PC-9 (cell line): ENCODE results near the gene SYT1. TPM values are rescaled to one million over a fixed set of nuclear protein-coding genes. Genes with fewer than 3 reads are reported as not detected.

Experiments used
- BruUV-seq: library from RNA; stranded (reverse); fragments of 400-500 nt; replicated peaks from 2 replicates; lab custom pipeline; 2021; lab: Mats Ljungman, UMichigan
- CTCF ChIA-PET: fragments of 300-600 bp; sonication (Branson Sonifier 250); formaldehyde crosslinking; loops from one replicate; lab custom pipeline; 2022; ENCODE audit warnings: antibody characterized with exemption; lab: Charles Lee
- POLR2A ChIA-PET: fragments of 300-600 bp; sonication (Branson Sonifier 250); formaldehyde crosslinking; loops from one replicate; lab custom pipeline; 2022; ENCODE audit warnings: antibody characterized with exemption; ENCODE audit not compliant: unreplicated experiment; lab: Charles Lee
- DNase-seq, 2 experiments: peaks; one replicate each; pipeline versions ENCODE4 v3.0.0 to v3.0.0-alpha.2; 2015 to 2022; ENCODE audit warnings: mixed read lengths in 1 of 2
- H2AFZ ChIP-seq: fragments of 200-600 bp; sonication (generic); 2 replicates; pipeline ENCODE4 v1.8.1; 2017; ENCODE audit warnings: antibody characterized with exemption
- H3F3A ChIP-seq: fragments of 200-600 bp; sonication (generic); 2 replicates; pipeline ENCODE4 v1.8.1; 2017; ENCODE audit warnings: antibody characterized with exemption, mild to moderate bottlenecking, low read depth; ENCODE audit not compliant: insufficient read depth
- H3K27ac ChIP-seq: fragments of 200-600 bp; sonication (generic); 2 replicates; pipeline ENCODE4 v1.6.1; 2016; ENCODE audit warnings: mixed run types
- H3K27me3 ChIP-seq: fragments of 200-600 bp; sonication (generic); 2 replicates; pipeline ENCODE4 v1.6.1; 2016; ENCODE audit warnings: low read depth, mixed run types; ENCODE audit not compliant: insufficient read depth
- H3K36me3 ChIP-seq: fragments of 200-600 bp; sonication (generic); 2 replicates; pipeline ENCODE4 v1.6.1; 2016; ENCODE audit warnings: low read depth, mixed run types
- H3K4me1 ChIP-seq: fragments of 200-600 bp; sonication (generic); replicated peaks from 2 replicates; pipeline ENCODE4 v1.6.1; 2016; ENCODE audit warnings: mixed run types; ENCODE audit not compliant: insufficient read depth
- H3K4me2 ChIP-seq: fragments of 200-600 bp; sonication (generic); 2 replicates; pipeline ENCODE4 v1.6.1; 2017; ENCODE audit warnings: mixed run types
- H3K4me3 ChIP-seq: fragments of 200-600 bp; sonication (generic); 2 replicates; pipeline ENCODE4 v1.6.1; 2016; ENCODE audit warnings: mixed run types
- H3K79me2 ChIP-seq: fragments of 200-600 bp; sonication (generic); 2 replicates; pipeline ENCODE4 v1.6.1; 2017; ENCODE audit warnings: low read depth, mixed run types
- H3K9me2 ChIP-seq: fragments of 200-600 bp; sonication (generic); 2 replicates; pipeline ENCODE4 v1.8.1; 2017; ENCODE audit warnings: mild to moderate bottlenecking; ENCODE audit not compliant: insufficient read depth
- H3K9me3 ChIP-seq: fragments of 200-600 bp; sonication (generic); 2 replicates; pipeline ENCODE4 v1.8.1; 2016; ENCODE audit warnings: low read depth; ENCODE audit not compliant: insufficient read depth
- H4K20me1 ChIP-seq: fragments of 200-600 bp; sonication (generic); 2 replicates; pipeline ENCODE4 v1.8.1; 2017; ENCODE audit not compliant: insufficient read depth
- CTCF ChIP-seq: fragments of 200-600 bp; sonication (generic); conservative IDR thresholded peaks from 2 replicates; pipeline ENCODE4 v1.6.1; 2017; ENCODE audit warnings: mixed run types, antibody characterized with exemption, mild to moderate bottlenecking, moderate library complexity
- EZH2 ChIP-seq: fragments of 200-600 bp; sonication (generic); IDR thresholded peaks from 2 replicates; pipeline ENCODE4 v1.8.0; 2017; ENCODE audit warnings: antibody characterized with exemption, low read depth
- intact Hi-C: fragments of 100-400 bp; cut with micrococcal nuclease; formaldehyde crosslinking; loops from one replicate; pipeline ENCODE4 v1.10.0; 2022; ENCODE audit not compliant: unreplicated experiment
- total RNA-seq: library from RNA; stranded (reverse); gene quantifications from 2 replicates; pipeline ENCODE4 v1.2.3, GENCODE V29; 2021

Gene SYT1
- total RNA-seq, 1 experiment from 2014 or later, result 1.2 TPM

- BruUV-seq, result no TSS peak
- H4K20me1 ChIP-seq, result no peaks in the 10 kb centered on the region
- H3K9me2 ChIP-seq, result no peaks in the 10 kb centered on the region; the same call in 1 of the 2 replicates
- no peak overlapping the region for H2AFZ ChIP-seq
- H3K27me3 ChIP-seq, result no peaks in the 10 kb centered on the region
- ChIA-PET POLR2A (no interaction called here), CTCF (no interaction called here)
- no peak for DNase-seq
- H3K4me3 ChIP-seq, result no peak overlapping the region
- H3K27ac ChIP-seq, result no peak overlapping the region
- H3K4me1 ChIP-seq, result no peaks in the 10 kb centered on the region
- H3K79me2 ChIP-seq, result no peaks in the 10 kb centered on the region
- TF ChIP-seq CTCF, result no peak
- TF ChIP-seq EZH2, result no peak
- intact Hi-C loops, result no loop called here
- H3F3A ChIP-seq, result no peaks in the 10 kb centered on the region
- H3K36me3 ChIP-seq, result no peaks in the 10 kb centered on the region
- no peaks in the 10 kb centered on the region for H3K9me3 ChIP-seq
- no peak overlapping the region for H3K4me2 ChIP-seq
These were observed 292.4 kb downstream of the SYT1 start for GRCh38 chr12:79156846-79157463.

- no TSS peak for BruUV-seq
- ChIA-PET CTCF (no interaction called here), POLR2A (no interaction called here)
These were observed 296.8 kb downstream of the SYT1 start for GRCh38 chr12:79161249-79161934.

More at GRCh38 chr12:79161249-79161934, 296.8 kb downstream of the SYT1 start:
- no peaks in the 10 kb centered on the region for H3K79me2 ChIP-seq
- no peak for DNase-seq
- no peak overlapping the region for H3K27ac ChIP-seq
- no peaks in the 10 kb centered on the region for H3K27me3 ChIP-seq
- intact Hi-C loops, result no loop called here
- no peaks in the 10 kb centered on the region for H4K20me1 ChIP-seq
- H3F3A ChIP-seq, result no peaks in the 10 kb centered on the region
- H2AFZ ChIP-seq, result peak overlapping the region; percentile 67; the same call in 1 of the 2 replicates
- no peaks in the 10 kb centered on the region for H3K9me3 ChIP-seq
- H3K9me2 ChIP-seq, result no peaks in the 10 kb centered on the region
- H3K4me1 ChIP-seq, result no peaks in the 10 kb centered on the region
- no peak overlapping the region for H3K4me3 ChIP-seq
- H3K36me3 ChIP-seq, result no peaks in the 10 kb centered on the region
- TF ChIP-seq CTCF (no peak), EZH2 (no peak)
- H3K4me2 ChIP-seq, result no peak overlapping the region
